HepG2 (cell line): Measurements from ENCODE around the gene VBP1. TPM values are rescaled to one million over a fixed set of nuclear protein-coding genes. Genes with fewer than 3 reads are reported as not detected.
A peak's percentile ranks its signal among the peaks of the same experiment; 100 is the strongest.

Source experiments
- CBX2 ChIP-seq, 2 experiments: fragments of 200-600 bp in 1 of 2; sonication (generic); formaldehyde crosslinking in 1 of 2; IDR thresholded peaks; 2 replicates each; pipeline versions ENCODE4 v1.7.0 to v1.8.1; 2018 to 2022; ENCODE audit warnings: low read depth in 2 of 2, low read length in 1 of 2, mild to moderate bottlenecking in 1 of 2, missing genetic modification reagents in 1 of 2
- EHMT2 ChIP-seq: fragments of 200-600 bp; sonication (generic); IDR thresholded peaks from 2 replicates; pipeline ENCODE4 v1.7.0; 2017; ENCODE audit warnings: antibody characterized with exemption, low read depth, low read length, borderline replicate concordance
- EP300 ChIP-seq, 3 experiments: sonication (generic) in 1 of 3; formaldehyde crosslinking in 1 of 3; IDR thresholded peaks; 2 replicates each; pipeline versions ENCODE4 v1.5.1 to v1.6.1; 2011 to 2020; ENCODE audit warnings: low read depth in 2 of 3, low read length in 2 of 3, borderline replicate concordance in 1 of 3, improper control_type of control experiment in 1 of 3, mild to moderate bottlenecking in 1 of 3, missing genetic modification reagents in 1 of 3, moderate library complexity in 1 of 3
- FOXC1 ChIP-seq: sonication (generic); formaldehyde crosslinking; IDR thresholded peaks from 2 replicates; pipeline ENCODE4 v1.8.0; 2022; ENCODE audit warnings: mild to moderate bottlenecking, missing genetic modification reagents, borderline replicate concordance
- FOXO1 ChIP-seq: sonication (generic); formaldehyde crosslinking; IDR thresholded peaks from 2 replicates; pipeline ENCODE4 v1.4.0; 2020; ENCODE audit warnings: missing genetic modification reagents
- KLF12 ChIP-seq: sonication (generic); formaldehyde crosslinking; IDR thresholded peaks from 2 replicates; pipeline ENCODE4 v1.4.0; 2020; ENCODE audit warnings: missing genetic modification reagents, borderline replicate concordance
- MAZ ChIP-seq, 2 experiments: sonication (generic) in 1 of 2; formaldehyde crosslinking in 1 of 2; IDR thresholded peaks; 2 replicates each; pipeline versions ENCODE4 v1.5.0 to v1.6.1; 2012 to 2020; ENCODE audit warnings: low read depth in 2 of 2, mild to moderate bottlenecking in 2 of 2, borderline replicate concordance in 1 of 2, improper control_type of control experiment in 1 of 2, low read length in 1 of 2, missing genetic modification reagents in 1 of 2, moderate library complexity in 1 of 2
- MXD4 ChIP-seq: IDR thresholded peaks from 2 replicates; pipeline ENCODE4 v1.6.1; 2016; ENCODE audit warnings: mild to moderate bottlenecking, missing biosample characterization, missing genetic modification reagents
- NFYC ChIP-seq: IDR thresholded peaks from 2 replicates; pipeline ENCODE4 v1.6.1; 2016; ENCODE audit warnings: missing genetic modification reagents, missing compliant biosample characterization
- NR2F6 ChIP-seq, 2 experiments: IDR thresholded peaks; 2 replicates each; pipeline ENCODE4 v1.6.1; 2016; ENCODE audit warnings: antibody characterized with exemption in 1 of 2, mild to moderate bottlenecking in 1 of 2
- ZBTB38 ChIP-seq: sonication (generic); formaldehyde crosslinking; IDR thresholded peaks from 2 replicates; pipeline ENCODE4 v1.5.1; 2020; ENCODE audit warnings: mild to moderate bottlenecking, missing genetic modification reagents
- ZFX ChIP-seq: sonication (generic); formaldehyde crosslinking; IDR thresholded peaks from 2 replicates; pipeline ENCODE4 v1.4.0; 2020; ENCODE audit warnings: mild to moderate bottlenecking, low read depth, missing genetic modification reagents, moderate library complexity
- ZFY ChIP-seq: sonication (generic); formaldehyde crosslinking; IDR thresholded peaks from 2 replicates; pipeline ENCODE4 v1.4.0; 2020; ENCODE audit warnings: missing genetic modification reagents
- ZMYM4 ChIP-seq: sonication (generic); formaldehyde crosslinking; IDR thresholded peaks from 2 replicates; pipeline ENCODE4 v1.8.1; 2023; ENCODE audit warnings: mild to moderate bottlenecking, missing genetic modification reagents
- ZNF547 ChIP-seq: sonication (generic); formaldehyde crosslinking; IDR thresholded peaks from 2 replicates; pipeline ENCODE4 v1.5.1; 2020; ENCODE audit warnings: mild to moderate bottlenecking, missing genetic modification reagents
- ZNF629 ChIP-seq: sonication (generic); formaldehyde crosslinking; conservative IDR thresholded peaks from 2 replicates; pipeline ENCODE4 v1.5.0; 2020; ENCODE audit warnings: missing genetic modification reagents
- ZNF724P ChIP-seq: sonication (generic); formaldehyde crosslinking; IDR thresholded peaks from 2 replicates; pipeline ENCODE4 v1.8.0; 2022; ENCODE audit warnings: missing genetic modification reagents, borderline replicate concordance
- ZNF780A ChIP-seq: sonication (generic); formaldehyde crosslinking; IDR thresholded peaks from 2 replicates; pipeline ENCODE4 v1.8.0; 2022; ENCODE audit warnings: mild to moderate bottlenecking, missing genetic modification reagents, moderate library complexity
- ZUFSP ChIP-seq: sonication (generic); formaldehyde crosslinking; IDR thresholded peaks from 2 replicates; pipeline ENCODE4 v1.9.0; 2021; ENCODE audit warnings: missing genetic modification reagents, mild to moderate bottlenecking, borderline replicate concordance
- polyA plus RNA-seq, 8 experiments: library from polyadenylated mRNA; depleted of rRNA in 3 of 8; stranded (reverse) in 7 of 8; unstranded in 1 of 8; fragments of >200 nt; fragmentation: Illumina TruSeq in 4 of 8; extraction: Trizol in 4 of 8; gene quantifications; 2 replicates each; pipeline versions ENCODE4 v1.2.1 to v1.2.3, GENCODE V29; 2011 to 2016; ENCODE audit warnings: low read depth in 4 of 8, missing spikeins in 1 of 8, mixed read lengths in 1 of 8; ENCODE audit not compliant: insufficient read depth in 1 of 8
- total RNA-seq, 5 experiments: library from RNA; depleted of rRNA; stranded (reverse); fragments of >200 nt; fragmentation: Illumina TruSeq; extraction: Trizol; gene quantifications; 2 replicates each; pipeline ENCODE4 v1.2.3, GENCODE V29; 2016; ENCODE audit warnings: low read depth in 1 of 5
- TF ChIP-seq, protein P1 (sequence below): sonication (generic); formaldehyde crosslinking; IDR thresholded peaks from 2 replicates; pipeline ENCODE4 v1.4.0; 2020; ENCODE audit warnings: missing genetic modification reagents
- TF ChIP-seq, protein P2 (sequence below): sonication (generic); formaldehyde crosslinking; IDR thresholded peaks from 2 replicates; pipeline ENCODE4 v1.5.1; 2020; ENCODE audit warnings: mild to moderate bottlenecking, missing genetic modification reagents

VBP1 gene
- total and polyA plus RNA-seq, 2 of the 13 experiments (the other 11 are each of a cell fraction or from before 2014, with no cell fraction given), result 20.4 to 72.6 TPM

- TF ChIP-seq FOXO1, result no peak
- TF ChIP-seq ZNF629, result no peak
- peak; percentile 68; the same call in 1 of the 2 replicates for TF ChIP-seq ZFY
- 0 out of 2 replicates have a peak, but pooled peaks have one; percentile 21 for TF ChIP-seq ZNF724P
- peak; percentile 72; the same call in 1 of the 2 replicates for TF ChIP-seq ZFX (CRISPR knock-in tag)
- 0 out of 2 replicates have a peak, but pooled peaks have one; percentile 29 for TF ChIP-seq MXD4
- TF ChIP-seq NR2F6 (IDR thresholded peaks at IDR 0.05), result no peak
- no peak for TF ChIP-seq NR2F6 (CRISPR knock-in tag; IDR thresholded peaks at IDR 0.05)
- TF ChIP-seq MAZ (IDR thresholded peaks at IDR 0.05; ENCODE audit: borderline replicate concordance, low read depth, low read length), result no peak
- no peak for TF ChIP-seq MAZ (CRISPR knock-in tag; IDR thresholded peaks at IDR 0.05; ENCODE audit: low read depth)
- no peak for TF ChIP-seq ZBTB38
- TF ChIP-seq EHMT2, result 0 out of 2 replicates have a peak, but pooled peaks have one; percentile 2
- TF ChIP-seq FOXC1 (CRISPR knock-in tag), result no peak
- no peak for TF ChIP-seq EP300 (IDR thresholded peaks at IDR 0.05; ENCODE audit: low read depth in 2 of 2, low read length in 2 of 2)
- TF ChIP-seq EP300 (CRISPR knock-in tag; IDR thresholded peaks at IDR 0.05; ENCODE audit: borderline replicate concordance), result no peak
- TF ChIP-seq NFYC (CRISPR knock-in tag), result peak; percentile 94
- TF ChIP-seq, protein P1, sequence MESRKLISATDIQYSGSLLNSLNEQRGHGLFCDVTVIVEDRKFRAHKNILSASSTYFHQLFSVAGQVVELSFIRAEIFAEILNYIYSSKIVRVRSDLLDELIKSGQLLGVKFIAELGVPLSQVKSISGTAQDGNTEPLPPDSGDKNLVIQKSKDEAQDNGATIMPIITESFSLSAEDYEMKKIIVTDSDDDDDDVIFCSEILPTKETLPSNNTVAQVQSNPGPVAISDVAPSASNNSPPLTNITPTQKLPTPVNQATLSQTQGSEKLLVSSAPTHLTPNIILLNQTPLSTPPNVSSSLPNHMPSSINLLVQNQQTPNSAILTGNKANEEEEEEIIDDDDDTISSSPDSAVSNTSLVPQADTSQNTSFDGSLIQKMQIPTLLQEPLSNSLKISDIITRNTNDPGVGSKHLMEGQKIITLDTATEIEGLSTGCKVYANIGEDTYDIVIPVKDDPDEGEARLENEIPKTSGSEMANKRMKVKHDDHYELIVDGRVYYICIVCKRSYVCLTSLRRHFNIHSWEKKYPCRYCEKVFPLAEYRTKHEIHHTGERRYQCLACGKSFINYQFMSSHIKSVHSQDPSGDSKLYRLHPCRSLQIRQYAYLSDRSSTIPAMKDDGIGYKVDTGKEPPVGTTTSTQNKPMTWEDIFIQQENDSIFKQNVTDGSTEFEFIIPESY, result no peak
- TF ChIP-seq ZNF547 (CRISPR knock-in tag), result no peak
- TF ChIP-seq KLF12 (CRISPR knock-in tag), result no peak
- no peak for TF ChIP-seq ZUFSP (CRISPR knock-in tag)
- peak; percentile 72 for TF ChIP-seq ZMYM4 (CRISPR knock-in tag)
- TF ChIP-seq ZNF780A (CRISPR knock-in tag), result no peak
- TF ChIP-seq CBX2 (IDR thresholded peaks at IDR 0.05; ENCODE audit: low read depth, low read length), result no peak
- no peak for TF ChIP-seq CBX2 (CRISPR knock-in tag; IDR thresholded peaks at IDR 0.05; ENCODE audit: low read depth)
- TF ChIP-seq, protein P2, sequence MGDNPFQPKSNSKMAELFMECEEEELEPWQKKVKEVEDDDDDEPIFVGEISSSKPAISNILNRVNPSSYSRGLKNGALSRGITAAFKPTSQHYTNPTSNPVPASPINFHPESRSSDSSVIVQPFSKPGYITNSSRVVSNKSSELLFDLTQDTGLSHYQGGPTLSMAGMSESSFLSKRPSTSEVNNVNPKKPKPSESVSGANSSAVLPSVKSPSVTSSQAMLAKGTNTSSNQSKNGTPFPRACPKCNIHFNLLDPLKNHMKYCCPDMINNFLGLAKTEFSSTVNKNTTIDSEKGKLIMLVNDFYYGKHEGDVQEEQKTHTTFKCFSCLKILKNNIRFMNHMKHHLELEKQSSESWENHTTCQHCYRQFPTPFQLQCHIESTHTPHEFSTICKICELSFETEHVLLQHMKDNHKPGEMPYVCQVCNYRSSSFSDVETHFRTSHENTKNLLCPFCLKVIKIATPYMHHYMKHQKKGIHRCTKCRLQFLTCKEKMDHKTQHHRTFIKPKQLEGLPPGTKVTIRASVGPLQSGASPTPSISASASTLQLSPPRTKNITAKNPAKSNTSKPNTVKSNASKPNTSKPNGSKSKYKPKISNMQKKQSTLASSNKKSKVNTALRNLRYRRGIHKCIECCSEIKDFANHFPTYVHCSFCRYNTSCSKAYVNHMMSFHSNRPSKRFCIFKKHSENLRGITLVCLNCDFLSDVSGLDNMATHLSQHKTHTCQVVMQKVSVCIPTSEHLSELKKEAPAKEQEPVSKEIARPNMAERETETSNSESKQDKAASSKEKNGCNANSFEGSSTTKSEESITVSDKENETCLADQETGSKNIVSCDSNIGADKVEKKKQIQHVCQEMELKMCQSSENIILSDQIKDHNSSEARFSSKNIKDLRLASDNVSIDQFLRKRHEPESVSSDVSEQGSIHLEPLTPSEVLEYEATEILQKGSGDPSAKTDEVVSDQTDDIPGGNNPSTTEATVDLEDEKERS (CRISPR knock-in tag), result 0 out of 2 replicates have a peak, but pooled peaks have one; percentile 25
These were observed at the start of gene VBP1 (continued) for GRCh38 chrX:155216179-155216939.
